HCT116 (cell line): ENCODE measurements around the gene GLRA2. TPM values are rescaled to one million over a fixed set of nuclear protein-coding genes. Genes with fewer than 3 reads are reported as not detected.

ENCODE experiments used
- ATAC-seq: fragments of 200-7000 bp; cut with Tn5 transposase; 2 replicates; pipeline ENCODE4 v1.9.1; 2020; ENCODE audit warnings: mild to moderate bottlenecking, moderate library complexity
- BruUV-seq: library from RNA; stranded (reverse); fragments of 400-500 nt; replicated peaks from 2 replicates; lab custom pipeline; 2021; lab: Mats Ljungman, UMichigan
- CTCF ChIA-PET: fragments of 300-600 bp; sonication (Branson Sonifier 250); formaldehyde crosslinking; loops from one replicate; lab custom pipeline; 2021; ENCODE audit warnings: antibody characterized with exemption; lab: Charles Lee
- POLR2A ChIA-PET: fragments of 300-600, 350-600 bp; sonication (Branson Sonifier 250); formaldehyde crosslinking; loops from one replicate; lab custom pipeline; 2021; ENCODE audit warnings: antibody characterized with exemption; lab: Charles Lee
- RAD21 ChIA-PET, 2 experiments: fragments of 300-600 bp; sonication (Branson Sonifier 250); formaldehyde crosslinking; loops; one replicate each; lab custom pipeline; 2023; ENCODE audit warnings: low total read pairs in 2 of 2; ENCODE audit not compliant: uncharacterized antibody in 2 of 2, unreplicated experiment in 2 of 2, low non-redundant PET in 1 of 2; lab: Charles Lee
- DNase-seq: peaks from one replicate; pipeline ENCODE4 v3.0.0-alpha.2; 2010; ENCODE audit warnings: low read depth, low spot score
- H2AFZ ChIP-seq: fragments of 200-600 bp; shearing (Covaris generic), sonication (generic); 2 replicates; pipeline ENCODE4 v1.6.1; 2017; ENCODE audit warnings: low read depth, mixed run types, mixed read lengths, antibody characterized with exemption, low read length; ENCODE audit not compliant: poor library complexity, severe bottlenecking
- H3K27ac ChIP-seq: 2 replicates; pipeline ENCODE4 v1.5.1; 2012; ENCODE audit warnings: low read depth, low read length
- H3K27me3 ChIP-seq: fragments of 200-600 bp; sonication (generic); 2 replicates; pipeline ENCODE4 v1.6.1; 2016; ENCODE audit warnings: mixed run types, low read length, mixed read lengths; ENCODE audit not compliant: insufficient read depth
- H3K36me3 ChIP-seq, 2 experiments: fragments of 200-500 bp in 1 of 2; fragments of 200-600 bp in 1 of 2; sonication (Bioruptor generic) in 1 of 2; sonication (generic) in 1 of 2; 2 replicates each; pipeline versions ENCODE4 v1.5.1 to v1.6.1; 2014 to 2016; ENCODE audit warnings: low read length in 2 of 2, inconsistent platforms in 1 of 2, mixed read lengths in 1 of 2, mixed run types in 1 of 2; ENCODE audit not compliant: insufficient read depth in 2 of 2, control insufficient read depth in 1 of 2
- H3K4me1 ChIP-seq, 2 experiments: fragments of 200-600 bp in 1 of 2; sonication (generic) in 1 of 2; 2 replicates each; pipeline versions ENCODE4 v1.5.1 to v1.6.1; 2012 to 2017; ENCODE audit warnings: low read length in 2 of 2, inconsistent platforms in 1 of 2, mild to moderate bottlenecking in 1 of 2, mixed read lengths in 1 of 2, mixed run types in 1 of 2, moderate library complexity in 1 of 2; ENCODE audit not compliant: insufficient read depth in 2 of 2, control insufficient read depth in 1 of 2
- H3K4me2 ChIP-seq: fragments of 200-600 bp; sonication (generic); 2 replicates; pipeline ENCODE4 v1.6.1; 2017; ENCODE audit warnings: mixed run types, low read length, mixed read lengths
- H3K4me3 ChIP-seq, 2 experiments: fragments of 200-600 bp in 1 of 2; sonication (generic) in 1 of 2; replicated peaks in 1 of 2; 2 replicates each; pipeline ENCODE4 v1.5.1; 2011 to 2016; ENCODE audit warnings: low read length in 2 of 2, control low read depth in 1 of 2, low read depth in 1 of 2, mild to moderate bottlenecking in 1 of 2, mixed read lengths in 1 of 2, mixed run types in 1 of 2
- H3K79me2 ChIP-seq: fragments of 200-600 bp; sonication (generic); 2 replicates; pipeline ENCODE4 v1.6.1; 2017; ENCODE audit warnings: mild to moderate bottlenecking, mixed run types, low read length, moderate library complexity, mixed read lengths; ENCODE audit not compliant: insufficient read depth
- H3K9ac ChIP-seq: fragments of 200-600 bp; sonication (generic); 2 replicates; pipeline ENCODE4 v1.6.1; 2016; ENCODE audit warnings: low read length, mixed read lengths
- H3K9me2 ChIP-seq: fragments of 200-600 bp; sonication (generic), shearing (Covaris generic); 2 replicates; pipeline ENCODE4 v1.6.1; 2017; ENCODE audit warnings: mixed run types, mild to moderate bottlenecking, moderate library complexity; ENCODE audit not compliant: insufficient read depth
- H3K9me3 ChIP-seq, 2 experiments: fragments of 200-500 bp in 1 of 2; fragments of 200-600 bp in 1 of 2; sonication (Bioruptor generic) in 1 of 2; sonication (generic) in 1 of 2; 2 replicates each; pipeline ENCODE4 v1.6.1; 2014 to 2017; ENCODE audit warnings: low read length in 2 of 2, mixed read lengths in 2 of 2, inconsistent platforms in 1 of 2, low read depth in 1 of 2, mild to moderate bottlenecking in 1 of 2, mixed run types in 1 of 2, moderate library complexity in 1 of 2; ENCODE audit not compliant: control insufficient read depth in 1 of 2, insufficient read depth in 1 of 2
- H4K20me1 ChIP-seq: fragments of 200-600 bp; sonication (generic), shearing (Covaris generic); 2 replicates; pipeline ENCODE4 v1.6.1; 2017; ENCODE audit warnings: mixed run types, mild to moderate bottlenecking, moderate library complexity; ENCODE audit not compliant: insufficient read depth
- CBX3 ChIP-seq: IDR thresholded peaks from 2 replicates; pipeline ENCODE4 v1.6.1; 2012; ENCODE audit warnings: low read depth
- EGR1 ChIP-seq: IDR thresholded peaks from 2 replicates; pipeline ENCODE4 v1.6.1; 2012; ENCODE audit warnings: low read depth
- ELF1 ChIP-seq: IDR thresholded peaks from 2 replicates; pipeline ENCODE4 v1.6.1; 2012; ENCODE audit warnings: low read depth, borderline replicate concordance
- EZH2 ChIP-seq: fragments of 200-600 bp; sonication (generic); IDR thresholded peaks from 2 replicates; pipeline ENCODE4 v1.6.1; 2017; ENCODE audit warnings: antibody characterized with exemption, mixed run types
- EZH2phosphoT487 ChIP-seq: fragments of 200-600 bp; IDR thresholded peaks from 2 replicates; pipeline ENCODE4 v1.6.1; 2018; ENCODE audit warnings: antibody characterized with exemption, borderline replicate concordance
- JUND ChIP-seq: IDR thresholded peaks from 2 replicates; pipeline ENCODE4 v1.6.1; 2012
- RAD21 ChIP-seq: IDR thresholded peaks from 2 replicates; pipeline ENCODE4 v1.6.1; 2012; ENCODE audit warnings: low read depth, mild to moderate bottlenecking
- SRF ChIP-seq: IDR thresholded peaks from 2 replicates; pipeline ENCODE4 v1.6.1; 2012; ENCODE audit warnings: low read depth
- TCF7L2 ChIP-seq: IDR thresholded peaks from 2 replicates; pipeline ENCODE4 v1.7.0; 2011; ENCODE audit warnings: borderline replicate concordance, inconsistent platforms; ENCODE audit not compliant: insufficient read depth, insufficient read length; ENCODE audit errors: extremely low read depth
- ZBTB33 ChIP-seq: IDR thresholded peaks from 2 replicates; pipeline ENCODE4 v1.6.1; 2011; ENCODE audit warnings: mild to moderate bottlenecking, low read length, moderate library complexity; ENCODE audit not compliant: insufficient replicate concordance; ENCODE audit errors: extremely low read depth
- intact Hi-C: fragments of 100-400 bp; cut with micrococcal nuclease; formaldehyde crosslinking; loops from 2 replicates; pipeline ENCODE4 v1.10.0; 2022
- total RNA-seq: library from RNA; stranded (reverse); gene quantifications from one replicate; pipeline ENCODE4 v1.2.1, GENCODE V29; 2021; ENCODE audit not compliant: unreplicated experiment

Gene GLRA2
- total RNA-seq, 1 experiment from 2014 or later, result not detected

- ChIA-PET POLR2A (no interaction called here), CTCF (no interaction called here), RAD21 (no interaction called here)
- Histone ChIP-seq H3K79me2 (no peaks in the 10 kb centered on the region), H3K27ac (no peak overlapping the region), H2AFZ (no peak overlapping the region), H3K36me3 (no peaks in the 10 kb centered on the region), H3K9ac (no peak overlapping the region), H3K4me2 (no peak overlapping the region), H4K20me1 (no peaks in the 10 kb centered on the region), H3K4me1 (no peaks in the 10 kb centered on the region), H3K9me2 (no peaks in the 10 kb centered on the region), H3K27me3 (no peaks in the 10 kb centered on the region), H3K4me3 (no peak overlapping the region), H3K9me3 (no peaks in the 10 kb centered on the region)
- BruUV-seq, result no TSS peak
- no peak for DNase-seq
- TF ChIP-seq TCF7L2, result no peak
- no peak for TF ChIP-seq SRF
- TF ChIP-seq JUND, result no peak
- no peak for TF ChIP-seq EGR1
- TF ChIP-seq EZH2phosphoT487, result no peak
- TF ChIP-seq ZBTB33, result no peak
- no peak for TF ChIP-seq ELF1
- no peak for TF ChIP-seq EZH2
- no peak for TF ChIP-seq CBX3
- no peak for TF ChIP-seq RAD21
- intact Hi-C loops, result no loop called here
- no peak for ATAC-seq
Observed at GRCh38 chrX:14616836-14617235, 87.5 kb downstream of the GLRA2 start.
